K562 (cell line): ENCODE measurements around the gene TIMP3. TPM values are rescaled to one million over a fixed set of nuclear protein-coding genes. Genes with fewer than 3 reads are reported as not detected.

Experiments used
- ATAC-seq: fragments of 200-7000 bp; cut with Tn5 transposase; 3 replicates; pipeline ENCODE4 v1.9.1; 2020; ENCODE audit warnings: moderate library complexity
- BruUV-seq: library from RNA; stranded (reverse); fragments of 400-500 nt; replicated peaks from 2 replicates; lab custom pipeline; 2021; lab: Mats Ljungman, UMichigan
- CTCF ChIA-PET: fragments of 300-600 bp; formaldehyde crosslinking; extraction: SDS; loops from one replicate; lab custom pipeline; 2021; ENCODE audit warnings: low intra/inter-chr PET ratio; lab: Yijun Ruan, JAX
- POLR2A ChIA-PET: fragments of 300-600, 350-650 bp; sonication (Branson Sonifier 250); formaldehyde crosslinking; extraction: SDS; loops from one replicate; lab custom pipeline; 2021; ENCODE audit warnings: antibody characterized with exemption, inconsistent platforms; lab: Yijun Ruan, JAX
- DNase-seq, 4 experiments: peaks; one replicate each; pipeline versions ENCODE4 v3.0.0 to v3.0.0-alpha.2; 2011 to 2018; ENCODE audit warnings: low spot score in 3 of 4, mixed read lengths in 3 of 4; ENCODE audit errors: extremely low read depth in 1 of 4
- FAIRE-seq: peaks from 2 replicates; lab custom pipeline; 2011; peaks lifted over from hg19 to GRCh38; lab: Jason Lieb, UNC
- H2AFZ ChIP-seq: 2 replicates; pipeline ENCODE4 v1.6.0; 2011; ENCODE audit warnings: low read depth, low read length, control low read depth, inconsistent platforms
- H3K27ac ChIP-seq: fragments of 200-600 bp; 3 replicates; pipeline ENCODE4 v1.8.0; 2011; ENCODE audit warnings: low read depth, mild to moderate bottlenecking, control low read depth, inconsistent platforms, low read length, moderate library complexity, mixed read lengths; ENCODE audit errors: extremely low read depth
- H3K27me3 ChIP-seq, 2 experiments: fragments of 300-600 bp in 1 of 2; 2 replicates in 1 of 2; 3 replicates in 1 of 2; pipeline versions ENCODE4 v1.6.0 to v1.8.0; 2011; ENCODE audit warnings: inconsistent platforms in 2 of 2, low read length in 2 of 2, mild to moderate bottlenecking in 1 of 2, mixed read lengths in 1 of 2, moderate library complexity in 1 of 2; ENCODE audit not compliant: control insufficient read depth in 2 of 2, insufficient read depth in 2 of 2
- H3K36me3 ChIP-seq: fragments of 300-600 bp; 3 replicates; pipeline ENCODE4 v1.8.0; 2011; ENCODE audit warnings: mild to moderate bottlenecking, low read length, inconsistent platforms; ENCODE audit not compliant: control insufficient read depth, insufficient read depth
- H3K4me1 ChIP-seq, 2 experiments: fragments of 200-600 bp in 1 of 2; replicated peaks in 1 of 2; 2 replicates in 1 of 2; 3 replicates in 1 of 2; pipeline versions ENCODE4 v1.5.1 to v1.8.0; 2011; ENCODE audit warnings: inconsistent platforms in 2 of 2, low read length in 2 of 2, mild to moderate bottlenecking in 1 of 2, mixed read lengths in 1 of 2, moderate library complexity in 1 of 2; ENCODE audit not compliant: control insufficient read depth in 2 of 2, insufficient read depth in 2 of 2
- H3K4me2 ChIP-seq: 2 replicates; pipeline ENCODE4 v1.6.1; 2011; ENCODE audit warnings: low read length, control low read depth, inconsistent platforms, mixed read lengths; ENCODE audit not compliant: insufficient read depth
- H3K4me3 ChIP-seq: fragments of 200-600 bp; sonication (generic), shearing (Covaris generic); 2 replicates; pipeline ENCODE4 v1.5.1; 2016; ENCODE audit warnings: control low read depth, inconsistent platforms
- H3K79me2 ChIP-seq: fragments of 200-600 bp; 3 replicates; pipeline ENCODE4 v1.8.0; 2011; ENCODE audit warnings: low read length, inconsistent platforms; ENCODE audit not compliant: control insufficient read depth, insufficient read depth
- H3K9ac ChIP-seq, 2 experiments: 2 replicates each; pipeline versions ENCODE4 v1.6.0 to v1.6.1; 2011; ENCODE audit warnings: low read depth in 2 of 2, low read length in 2 of 2, control low read depth in 1 of 2, inconsistent platforms in 1 of 2, mild to moderate bottlenecking in 1 of 2, mixed read lengths in 1 of 2; ENCODE audit not compliant: insufficient read depth in 1 of 2
- H3K9me1 ChIP-seq: one replicate; pipeline ENCODE4 v1.6.0; 2011; ENCODE audit warnings: inconsistent platforms, mild to moderate bottlenecking, low read length, moderate library complexity; ENCODE audit not compliant: control insufficient read depth, insufficient read depth
- H3K9me3 ChIP-seq: replicated peaks from 2 replicates; pipeline ENCODE4 v1.5.1; 2011; ENCODE audit warnings: low read depth, low read length, inconsistent platforms; ENCODE audit not compliant: control insufficient read depth, insufficient read depth
- H4K20me1 ChIP-seq: replicated peaks from 2 replicates; pipeline ENCODE4 v1.6.1; 2011; ENCODE audit warnings: low read length, inconsistent platforms, mixed read lengths; ENCODE audit not compliant: control insufficient read depth, insufficient read depth
- ARHGAP35 ChIP-seq: fragments of 450-650 bp; IDR thresholded peaks from 2 replicates; pipeline ENCODE4 v1.6.1; 2018; ENCODE audit not compliant: partially characterized antibody
- E2F8 ChIP-seq: fragments of 450-650 bp; IDR thresholded peaks from 2 replicates; pipeline ENCODE4 v1.7.1; 2018; ENCODE audit warnings: mild to moderate bottlenecking, low read depth; ENCODE audit not compliant: partially characterized antibody
- GMEB1 ChIP-seq: fragments of 250-450 bp; sonication (Bioruptor Pico); IDR thresholded peaks from 2 replicates; pipeline ENCODE4 v1.4.0; 2020; ENCODE audit warnings: mild to moderate bottlenecking
- GTF2B ChIP-seq: IDR thresholded peaks from 2 replicates; pipeline ENCODE4 v1.6.1; 2011; ENCODE audit not compliant: insufficient read length; ENCODE audit errors: extremely low read depth
- NELFE ChIP-seq: IDR thresholded peaks from 2 replicates; pipeline ENCODE4 v1.6.1; 2011; ENCODE audit warnings: mild to moderate bottlenecking; ENCODE audit not compliant: insufficient read depth, insufficient read length
- NFATC3 ChIP-seq: fragments of 450-650 bp; IDR thresholded peaks from 2 replicates; pipeline ENCODE4 v1.6.1; 2017; ENCODE audit warnings: mild to moderate bottlenecking
- NR2C1 ChIP-seq, 2 experiments: fragments of 450-650 bp; IDR thresholded peaks; 2 replicates each; pipeline ENCODE4 v1.6.1; 2017; ENCODE audit warnings: mild to moderate bottlenecking in 2 of 2, antibody characterized with exemption in 1 of 2, inconsistent platforms in 1 of 2, missing compliant biosample characterization in 1 of 2, missing genetic modification characterization in 1 of 2
- POLR2B ChIP-seq: fragments of 450-650 bp; IDR thresholded peaks from 2 replicates; pipeline ENCODE4 v1.6.1; 2018; ENCODE audit warnings: low read depth; ENCODE audit not compliant: partially characterized antibody
- RNF2 ChIP-seq: sonication (generic); IDR thresholded peaks from 2 replicates; pipeline ENCODE4 v1.6.1; 2016
- SP1 ChIP-seq: sonication (generic); formaldehyde crosslinking; IDR thresholded peaks from 2 replicates; pipeline ENCODE4 v1.8.1; 2022; ENCODE audit warnings: mild to moderate bottlenecking, missing genetic modification reagents
- TFAM ChIP-seq: fragments of 250-450 bp; sonication (Bioruptor Pico); conservative IDR thresholded peaks from 2 replicates; pipeline ENCODE4 v1.5.0; 2021; ENCODE audit warnings: mild to moderate bottlenecking, moderate library complexity
- THRB ChIP-seq: fragments of 450-650 bp; formaldehyde crosslinking; conservative IDR thresholded peaks from 2 replicates; pipeline ENCODE4 v1.4.0; 2022; ENCODE audit warnings: mild to moderate bottlenecking, missing genetic modification characterization
- TRIM24 ChIP-seq, 2 experiments: fragments of 450-650 bp; IDR thresholded peaks; 2 replicates each; pipeline ENCODE4 v1.6.1; 2016
- ZFP91 ChIP-seq: sonication (generic); formaldehyde crosslinking; IDR thresholded peaks from 2 replicates; pipeline ENCODE4 v1.8.0; 2022; ENCODE audit warnings: mild to moderate bottlenecking, missing genetic modification reagents
- WGBS: fragments of 100-300 bp; shearing (Covaris generic); methylation state at CpG from one replicate; pipeline ENCODE4 v1.1.6; 2016; ENCODE audit warnings: low coverage, mixed read lengths; ENCODE audit not compliant: insufficient coverage; ENCODE audit errors: missing lambda C conversion rate; 5-methylcytosine and 5-hydroxymethylcytosine counted together
- in situ Hi-C: fragments of 300-500 bp; cut with MboI; formaldehyde crosslinking; loops from 4 replicates; pipeline ENCODE4 v1.15.0; 2018; ENCODE audit warnings: inconsistent platforms, mixed read lengths
- intact Hi-C: fragments of 100-400 bp; cut with micrococcal nuclease; formaldehyde crosslinking; loops from 2 replicates; pipeline ENCODE4 v1.14.2; 2022
- polyA plus RNA-seq, 8 experiments: library from polyadenylated mRNA; depleted of rRNA in 4 of 8; stranded (reverse) in 5 of 8; unstranded in 3 of 8; fragments of >200 nt; fragmentation: Nextera tagmentation in 2 of 8; fragmentation: Illumina TruSeq in 1 of 8; extraction: Ambion mirVana in 2 of 8; extraction: Trizol in 1 of 8; gene quantifications; 2 replicates each; pipeline versions ENCODE4 v1.2.1 to v1.2.3, GENCODE V29; 2011 to 2014; ENCODE audit warnings: inconsistent platforms in 1 of 8, missing spikeins in 1 of 8
- total RNA-seq, 7 experiments: library from RNA; depleted of rRNA in 6 of 7; stranded (reverse); fragments of >200 nt in 6 of 7; fragmentation: Illumina TruSeq in 2 of 7; extraction: Trizol in 2 of 7; gene quantifications; 2 replicates each; pipeline versions ENCODE4 v1.2.1 to v1.2.3, GENCODE V29; 2011 to 2021; ENCODE audit warnings: low replicate concordance in 1 of 7

The TIMP3 gene
- total and polyA plus RNA-seq, 9 of the 15 experiments (the other 6 are each of a cell fraction or from before 2014, with no cell fraction given) = 0.07 to 0.73 (median 0.18) TPM

GRCh38 chr22:32785321-32786026, 16.0 kb upstream of the TIMP3 start:
- CTCF ChIA-PET = no interaction called here
- Histone ChIP-seq H3K4me3 (no peak overlapping the region), H3K4me2 (no peak overlapping the region), H4K20me1 (no peaks in the 10 kb centered on the region), H3K9me1 (no peaks in the 10 kb centered on the region), H3K36me3 (no peaks in the 10 kb centered on the region), H3K9ac (no peak overlapping the region), H3K9me3 (no peaks in the 10 kb centered on the region), H3K79me2 (no peaks in the 10 kb centered on the region), H3K27me3 (peaks cover 0 to 2% of the 10 kb centered on the region in 2 experiments; a peak in 2 of 5 replicates), H3K4me1 (no peaks in the 10 kb centered on the region), H3K27ac (no peak overlapping the region), H2AFZ (no peak overlapping the region)
- 0% methylated on average over 4 of the region's 5 CpGs for WGBS
- DNase-seq = no peak
- ATAC-seq = no peak
- in situ Hi-C loops = no loop called here
- BruUV-seq = no TSS peak
- TF ChIP-seq SP1 = no peak
- no peak for TF ChIP-seq TRIM24 (IDR thresholded peaks at IDR 0.05)
- no peak for TF ChIP-seq THRB (CRISPR knock-in tag)
- no peak for TF ChIP-seq POLR2B
- TF ChIP-seq RNF2 = no peak
- no peak for TF ChIP-seq GMEB1 (CRISPR knock-in tag)
- TF ChIP-seq GTF2B = no peak
- TF ChIP-seq TFAM (CRISPR knock-in tag) = no peak
- TF ChIP-seq ZFP91 = no peak
- TF ChIP-seq E2F8 = no peak
- TF ChIP-seq ARHGAP35 = no peak
- TF ChIP-seq NELFE = no peak
- TF ChIP-seq NFATC3 = no peak
- TF ChIP-seq NR2C1 (IDR thresholded peaks at IDR 0.05) = no peak
- no peak for TF ChIP-seq NR2C1 (tag; IDR thresholded peaks at IDR 0.05)
- FAIRE-seq = no peak
- POLR2A ChIA-PET = no interaction called here
- intact Hi-C loops = no loop called here
